H1 (cell line): ENCODE data around the gene ELFN2. TPM values are rescaled to one million over a fixed set of nuclear protein-coding genes. Genes with fewer than 3 reads are reported as not detected.

Source experiments
- CTCF ChIA-PET: fragments of 300-600 bp; sonication (Branson Sonifier 250); formaldehyde crosslinking; loops from one replicate; lab custom pipeline; 2021; ENCODE audit not compliant: partially characterized antibody; lab: Charles Lee
- POLR2A ChIA-PET: fragments of 300-600 bp; sonication (Branson Sonifier 250); formaldehyde crosslinking; loops from one replicate; lab custom pipeline; 2021; ENCODE audit warnings: inconsistent platforms; ENCODE audit not compliant: partially characterized antibody; lab: Charles Lee
- DNase-seq, 2 experiments: peaks; one replicate each; pipeline versions ENCODE4 v3.0.0 to v3.0.0-alpha.2; 2010 to 2022; ENCODE audit warnings: low spot score in 2 of 2, low read depth in 1 of 2, mixed read lengths in 1 of 2
- FAIRE-seq: peaks from 2 replicates; lab custom pipeline; 2011; peaks lifted over from hg19 to GRCh38; lab: Jason Lieb, UNC
- H2AFZ ChIP-seq: 2 replicates; pipeline ENCODE4 v1.8.1; 2012; ENCODE audit warnings: low read length, inconsistent platforms
- H2AK5ac ChIP-seq: 2 replicates; pipeline ENCODE4 v1.6.1; 2013; ENCODE audit warnings: low read depth, low read length
- H2BK120ac ChIP-seq: replicated peaks from 2 replicates; pipeline ENCODE3; 2013; ENCODE audit warnings: low read depth, low read length, inconsistent platforms
- H2BK12ac ChIP-seq: 2 replicates; pipeline ENCODE4 v1.6.1; 2013; ENCODE audit warnings: low read depth, low read length
- H2BK15ac ChIP-seq: 2 replicates; pipeline ENCODE4 v1.6.1; 2013; ENCODE audit warnings: low read length
- H2BK20ac ChIP-seq: 2 replicates; pipeline ENCODE4 v1.6.1; 2013; ENCODE audit warnings: low read length
- H2BK5ac ChIP-seq: 2 replicates; pipeline ENCODE4 v1.6.1; 2013; ENCODE audit warnings: low read depth, low read length
- H3K14ac ChIP-seq: 2 replicates; pipeline ENCODE4 v1.6.1; 2013; ENCODE audit warnings: inconsistent platforms; ENCODE audit not compliant: insufficient read length
- H3K18ac ChIP-seq: 2 replicates; pipeline ENCODE4 v1.6.1; 2013; ENCODE audit warnings: low read length; ENCODE audit errors: extremely low read depth
- H3K23ac ChIP-seq: 2 replicates; pipeline ENCODE4 v1.6.1; 2013; ENCODE audit warnings: inconsistent platforms; ENCODE audit not compliant: insufficient read length
- H3K23me2 ChIP-seq: 2 replicates; pipeline ENCODE4 v1.6.1; 2013; ENCODE audit warnings: low read depth, low read length
- H3K27ac ChIP-seq: 2 replicates; pipeline ENCODE4 v1.6.1; 2011; ENCODE audit warnings: low read depth, low read length, inconsistent platforms
- H3K27me3 ChIP-seq, 4 experiments: replicated peaks in 1 of 4; 1 replicate in 1 of 4; 2 replicates in 3 of 4; pipeline versions ENCODE4 v1.6.1 to v1.8.1; 2011 to 2013; ENCODE audit warnings: low read length in 3 of 4, mild to moderate bottlenecking in 3 of 4, inconsistent platforms in 2 of 4, mixed read lengths in 2 of 4, moderate library complexity in 1 of 4; ENCODE audit not compliant: control insufficient read depth in 3 of 4, insufficient read depth in 3 of 4; ENCODE audit errors: extremely low read depth in 1 of 4
- H3K36me3 ChIP-seq, 4 experiments: 2 replicates each; pipeline versions ENCODE4 v1.6.1 to v1.8.1; 2011 to 2013; ENCODE audit warnings: mild to moderate bottlenecking in 4 of 4, low read length in 3 of 4, moderate library complexity in 2 of 4, control low read depth in 1 of 4, inconsistent platforms in 1 of 4; ENCODE audit not compliant: insufficient read depth in 4 of 4, control insufficient read depth in 2 of 4
- H3K4ac ChIP-seq: replicated peaks from 2 replicates; pipeline ENCODE3; 2013; ENCODE audit warnings: low read length, low read depth, mixed read lengths, inconsistent platforms; ENCODE audit not compliant: insufficient read length
- H3K4me1 ChIP-seq, 4 experiments: replicated peaks in 1 of 4; 1 replicate in 1 of 4; 2 replicates in 3 of 4; pipeline versions ENCODE4 v1.6.1 to v1.8.1; 2011 to 2013; ENCODE audit warnings: low read length in 3 of 4, inconsistent platforms in 2 of 4, mixed read lengths in 1 of 4; ENCODE audit not compliant: insufficient read depth in 4 of 4, control insufficient read depth in 3 of 4
- H3K4me2 ChIP-seq, 2 experiments: 2 replicates each; pipeline versions ENCODE4 v1.6.1 to v1.8.1; 2011 to 2013; ENCODE audit warnings: low read depth in 2 of 2, low read length in 2 of 2, control low read depth in 1 of 2, inconsistent platforms in 1 of 2, mild to moderate bottlenecking in 1 of 2; ENCODE audit not compliant: insufficient read depth in 1 of 2
- H3K4me3 ChIP-seq, 4 experiments: fragments of 200-600, 300-600 bp in 1 of 4; sonication (generic), shearing (Covaris generic), sonication (Bioruptor Twin) in 1 of 4; 2 replicates each; pipeline versions ENCODE4 v1.5.1 to v1.8.1; 2011 to 2016; ENCODE audit warnings: low read length in 4 of 4, low read depth in 3 of 4, control low read depth in 2 of 4, inconsistent platforms in 2 of 4, mild to moderate bottlenecking in 2 of 4, mixed read lengths in 1 of 4, moderate library complexity in 1 of 4; ENCODE audit not compliant: insufficient read depth in 2 of 4; ENCODE audit errors: extremely low read depth in 1 of 4
- H3K56ac ChIP-seq: replicated peaks from 2 replicates; pipeline ENCODE3; 2013; ENCODE audit warnings: low read depth, mild to moderate bottlenecking, mixed read lengths, low read length, inconsistent platforms; ENCODE audit not compliant: insufficient read length
- H3K79me1 ChIP-seq: 2 replicates; pipeline ENCODE4 v1.6.1; 2013; ENCODE audit warnings: low read depth, low read length, control low read depth
- H3K79me2 ChIP-seq, 2 experiments: 2 replicates each; pipeline versions ENCODE4 v1.6.1 to v1.8.1; 2012 to 2013; ENCODE audit warnings: low read length in 2 of 2, mild to moderate bottlenecking in 2 of 2, inconsistent platforms in 1 of 2; ENCODE audit not compliant: insufficient read depth in 2 of 2, control insufficient read depth in 1 of 2
- H3K9ac ChIP-seq, 4 experiments: replicated peaks in 1 of 4; 1 replicate in 1 of 4; 2 replicates in 3 of 4; pipeline versions ENCODE4 v1.6.1 to v1.8.1; 2011 to 2013; ENCODE audit warnings: low read depth in 3 of 4, low read length in 3 of 4, control low read depth in 2 of 4, mild to moderate bottlenecking in 2 of 4, moderate library complexity in 2 of 4, inconsistent platforms in 1 of 4; ENCODE audit errors: extremely low read depth in 1 of 4
- H3K9me3 ChIP-seq, 2 experiments: 2 replicates each; pipeline versions ENCODE4 v1.6.1 to v1.8.1; 2012 to 2013; ENCODE audit warnings: mild to moderate bottlenecking in 2 of 2, moderate library complexity in 2 of 2, control low read depth in 1 of 2, inconsistent platforms in 1 of 2, low read depth in 1 of 2, low read length in 1 of 2, mixed read lengths in 1 of 2; ENCODE audit not compliant: insufficient read depth in 2 of 2
- H4K20me1 ChIP-seq, 2 experiments: replicated peaks in 1 of 2; 2 replicates each; pipeline versions ENCODE3 to v1.8.1; 2011 to 2013; ENCODE audit warnings: inconsistent platforms in 2 of 2, low read length in 2 of 2, mild to moderate bottlenecking in 1 of 2; ENCODE audit not compliant: insufficient read depth in 2 of 2, control insufficient read depth in 1 of 2
- H4K5ac ChIP-seq: 2 replicates; pipeline ENCODE4 v1.6.1; 2013; ENCODE audit warnings: low read length, low read depth, mixed read lengths, inconsistent platforms; ENCODE audit not compliant: insufficient read length
- H4K8ac ChIP-seq: 2 replicates; pipeline ENCODE4 v1.8.0; 2013; ENCODE audit warnings: mild to moderate bottlenecking, moderate library complexity, low read length, inconsistent platforms; ENCODE audit not compliant: insufficient read depth; ENCODE audit errors: extremely low read depth
- H4K91ac ChIP-seq: replicated peaks from 2 replicates; pipeline ENCODE3; 2013; ENCODE audit warnings: low read length, mixed read lengths, inconsistent platforms; ENCODE audit not compliant: insufficient read length
- BCL11A ChIP-seq, 2 experiments: IDR thresholded peaks; one replicate each; pipeline ENCODE4 v1.6.1; 2011; ENCODE audit warnings: low read depth in 2 of 2, low read length in 2 of 2, mild to moderate bottlenecking in 2 of 2
- CEBPB ChIP-seq: IDR thresholded peaks from 2 replicates; pipeline ENCODE4 v1.6.1; 2012; ENCODE audit warnings: low read depth, low read length
- CHD1 ChIP-seq: IDR thresholded peaks from 2 replicates; pipeline ENCODE4 v1.6.1; 2012; ENCODE audit warnings: low read depth, low read length, improper control_type of control experiment
- CHD2 ChIP-seq: IDR thresholded peaks from 2 replicates; pipeline ENCODE4 v1.6.1; 2012; ENCODE audit warnings: low read length, improper control_type of control experiment
- EP300 ChIP-seq, 2 experiments: IDR thresholded peaks; 1 replicate in 1 of 2; 2 replicates in 1 of 2; pipeline ENCODE4 v1.6.1; 2011 to 2012; ENCODE audit warnings: low read depth in 2 of 2, low read length in 2 of 2, mild to moderate bottlenecking in 2 of 2, borderline replicate concordance in 1 of 2, inconsistent platforms in 1 of 2, moderate library complexity in 1 of 2
- FOSL1 ChIP-seq: IDR thresholded peaks from 2 replicates; pipeline ENCODE4 v1.6.1; 2011; ENCODE audit warnings: mild to moderate bottlenecking, low read depth, low read length, moderate library complexity; ENCODE audit not compliant: insufficient read depth
- KDM4A ChIP-seq: IDR thresholded peaks from one replicate; pipeline ENCODE4 v1.7.1; 2012; ENCODE audit warnings: low read depth, mild to moderate bottlenecking, moderate library complexity, low read length, inconsistent platforms; ENCODE audit not compliant: severe bottlenecking
- POLR2AphosphoS5 ChIP-seq: IDR thresholded peaks from 2 replicates; pipeline ENCODE4 v1.6.1; 2011; ENCODE audit warnings: low read depth, low read length
- RNF2 ChIP-seq: fragments of 200-900, 300-1000 bp; sonication (generic); IDR thresholded peaks from 2 replicates; pipeline ENCODE4 v1.7.1; 2016; ENCODE audit warnings: borderline replicate concordance, low read depth, mild to moderate bottlenecking, antibody characterized with exemption, low read length; ENCODE audit not compliant: poor library complexity, severe bottlenecking; ENCODE audit errors: missing control alignments
- TAF7 ChIP-seq: optimal IDR thresholded peaks from 2 replicates; pipeline ENCODE3; 2011; ENCODE audit warnings: low read depth, mild to moderate bottlenecking, inconsistent platforms, low read length, moderate library complexity, borderline replicate concordance
- ZNF274 ChIP-seq: IDR thresholded peaks from 2 replicates; pipeline ENCODE4 v1.7.0; 2012; ENCODE audit warnings: low read length, borderline replicate concordance; ENCODE audit errors: extremely low read depth
- WGBS, 2 experiments: shearing (Covaris generic) in 1 of 2; methylation state at CpG; one replicate each; pipeline versions ENCODE4 v1.1.6 to v1.1.7; 2013 to 2015; ENCODE audit warnings: low lambda C conversion rate in 2 of 2, mixed read lengths in 2 of 2, inconsistent platforms in 1 of 2, low coverage in 1 of 2, missing lambda C conversion rate in 1 of 2; ENCODE audit not compliant: insufficient replicate concordance in 2 of 2, insufficient coverage in 1 of 2, insufficient read length in 1 of 2; ENCODE audit errors: extremely low coverage in 1 of 2, missing lambda C conversion rate in 1 of 2; 5-methylcytosine and 5-hydroxymethylcytosine counted together
- polyA plus RNA-seq, 7 experiments: library from polyadenylated mRNA; depleted of rRNA in 3 of 7; stranded (reverse) in 5 of 7; unstranded in 2 of 7; fragments of >200 nt in 5 of 7; fragments of 200-250 nt in 2 of 7; gene quantifications; 1 replicate in 5 of 7; 2 replicates in 1 of 7; 4 replicates in 1 of 7; pipeline versions ENCODE4 v1.2.1 to v1.2.3, GENCODE V29; 2011 to 2013; ENCODE audit warnings: missing spikeins in 2 of 7, mixed read lengths in 2 of 7
- total RNA-seq: library from RNA; stranded (reverse); fragmentation: NEBNext Ultra II Directional; extraction: Animal tissue kit (Norgen Biotek cat#: 25700); gene quantifications from 2 replicates; pipeline ENCODE4 v1.2.1, GENCODE V29; 2021
- TF ChIP-seq, protein P1 (sequence below): IDR thresholded peaks from 2 replicates; pipeline ENCODE4 v1.6.1; 2012; ENCODE audit warnings: low read length, inconsistent platforms

Gene ELFN2
- total and polyA plus RNA-seq, 2 of the 8 experiments (the other 6 are each of a cell fraction or from before 2014, with no cell fraction given): 0.63 to 0.88 TPM

DNA sequence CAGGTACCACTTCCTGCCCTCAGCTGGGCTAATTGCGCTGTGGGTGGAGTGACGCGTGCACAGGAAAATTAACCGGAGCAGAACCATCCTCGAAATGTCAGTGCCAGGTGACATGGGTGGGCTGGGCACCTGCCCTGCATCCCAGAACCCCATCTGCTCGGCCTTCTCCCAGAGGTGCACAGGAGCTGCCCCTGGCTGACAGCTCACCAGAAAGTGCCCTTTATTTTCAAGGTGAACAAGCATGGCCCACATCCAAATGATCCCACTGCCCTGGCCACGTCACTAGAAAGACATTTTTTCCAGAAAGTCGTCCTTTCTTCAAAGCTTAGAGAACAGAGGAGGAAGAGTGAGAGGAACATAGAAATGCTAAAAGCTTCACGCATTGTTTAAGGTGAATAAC lies 4.1 kb upstream of the ELFN2 start:
- H2BK20ac ChIP-seq: no peak overlapping the region
- TF ChIP-seq CEBPB (no peak), FOSL1 (no peak), EP300 (IDR thresholded peaks at IDR 0.05; ENCODE audit: borderline replicate concordance in 1 of 2, low read depth in 2 of 2, low read length in 2 of 2) (no peak), CHD2 (no peak), TAF7 (no peak), RNF2 (no peak), ZNF274 (no peak), KDM4A (no peak), CHD1 (no peak), BCL11A (IDR thresholded peaks at IDR 0.05; ENCODE audit: low read depth in 2 of 2, low read length in 2 of 2) (no peak), POLR2AphosphoS5 (no peak)
- TF ChIP-seq, protein P1, sequence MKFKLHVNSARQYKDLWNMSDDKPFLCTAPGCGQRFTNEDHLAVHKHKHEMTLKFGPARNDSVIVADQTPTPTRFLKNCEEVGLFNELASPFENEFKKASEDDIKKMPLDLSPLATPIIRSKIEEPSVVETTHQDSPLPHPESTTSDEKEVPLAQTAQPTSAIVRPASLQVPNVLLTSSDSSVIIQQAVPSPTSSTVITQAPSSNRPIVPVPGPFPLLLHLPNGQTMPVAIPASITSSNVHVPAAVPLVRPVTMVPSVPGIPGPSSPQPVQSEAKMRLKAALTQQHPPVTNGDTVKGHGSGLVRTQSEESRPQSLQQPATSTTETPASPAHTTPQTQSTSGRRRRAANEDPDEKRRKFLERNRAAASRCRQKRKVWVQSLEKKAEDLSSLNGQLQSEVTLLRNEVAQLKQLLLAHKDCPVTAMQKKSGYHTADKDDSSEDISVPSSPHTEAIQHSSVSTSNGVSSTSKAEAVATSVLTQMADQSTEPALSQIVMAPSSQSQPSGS: no peak
- H2AK5ac ChIP-seq: no peak overlapping the region
- ChIA-PET CTCF (interaction anchor here (0.7 to 5.4 kb wide), 15 partner anchors 10 to 176 kb away, joined by 3 to 116 read pairs (median 4); partner anchors contain the start of gene CARD10), POLR2A (interaction anchor here (0.6 kb wide), 1 partner anchor 95 kb away, joined by 3 read pairs; no protein-coding TSS in a partner anchor)
- no peak overlapping the region for H3K9ac ChIP-seq
- no peak overlapping the region for H3K4ac ChIP-seq
- H3K27ac ChIP-seq: no peak overlapping the region
- no peak overlapping the region for H2BK5ac ChIP-seq
- H3K79me1 ChIP-seq: no peaks in the 10 kb centered on the region
- H3K36me3 ChIP-seq: no peaks in the 10 kb centered on the region
- no peak overlapping the region for H2AFZ ChIP-seq
- DNase-seq (no peak), FAIRE-seq (no peak)
- no peak overlapping the region for H3K4me2 ChIP-seq
- 84% methylated on average over 9 of the region's 9 CpGs; no CpG with 5 or more reads in 1 of the 2 experiments for WGBS, 2 experiments
- H4K8ac ChIP-seq: no peak overlapping the region
- H3K14ac ChIP-seq: no peak overlapping the region
- H2BK12ac ChIP-seq: no peak overlapping the region
- no peak overlapping the region for H3K18ac ChIP-seq
- H3K9me3 ChIP-seq: no peaks in the 10 kb centered on the region
- H3K79me2 ChIP-seq: no peaks in the 10 kb centered on the region
- no peak overlapping the region for H3K4me3 ChIP-seq
- H4K20me1 ChIP-seq: peaks cover 1 to 6% of the 10 kb centered on the region in 2 experiments
- H3K23ac ChIP-seq: no peak overlapping the region
- H3K27me3 ChIP-seq: peaks cover 25 to 26% (median 26%) of the 10 kb centered on the region in 4 experiments
- H2BK15ac ChIP-seq: no peak overlapping the region
- H3K23me2 ChIP-seq: peaks cover 9% of the 10 kb centered on the region; the same call in 1 of the 2 replicates
- no peak overlapping the region for H2BK120ac ChIP-seq
- peaks cover 0 to 13% (median 7%) of the 10 kb centered on the region in 4 experiments; a peak in 5 of 7 replicates for H3K4me1 ChIP-seq
- no peak overlapping the region for H4K91ac ChIP-seq
- no peak overlapping the region for H3K56ac ChIP-seq
- no peak overlapping the region for H4K5ac ChIP-seq
